ENCODE data around the gene ADGRB3.
"Not testable (repeated sequence)": the region's sequence is repeated elsewhere in the genome, so short reads cannot be mapped to it uniquely, and the experiment has no call there.

ADGRB3 gene

DNA sequence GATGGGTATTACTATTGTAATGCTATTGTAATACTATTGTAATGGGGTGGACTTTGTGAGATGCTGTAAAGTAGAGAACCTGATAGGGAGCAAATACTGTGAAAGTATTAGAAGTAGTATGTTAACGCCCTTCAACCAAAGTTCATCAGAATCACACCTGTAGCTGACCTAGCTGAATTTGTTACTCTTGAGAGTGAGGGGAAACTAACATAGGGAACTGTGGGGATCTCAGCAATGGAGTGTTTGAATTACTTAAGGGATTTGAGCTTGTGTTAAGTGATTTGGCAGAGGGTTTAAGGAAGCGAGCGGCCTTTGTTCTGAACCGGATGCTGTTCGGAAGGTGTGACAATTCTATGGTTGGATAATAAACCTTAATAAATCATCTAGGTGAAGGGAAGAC is 312.6 kb downstream of the ADGRB3 start:
- DNase-seq (ENCODE audit: low spot score): no peak

DNA sequence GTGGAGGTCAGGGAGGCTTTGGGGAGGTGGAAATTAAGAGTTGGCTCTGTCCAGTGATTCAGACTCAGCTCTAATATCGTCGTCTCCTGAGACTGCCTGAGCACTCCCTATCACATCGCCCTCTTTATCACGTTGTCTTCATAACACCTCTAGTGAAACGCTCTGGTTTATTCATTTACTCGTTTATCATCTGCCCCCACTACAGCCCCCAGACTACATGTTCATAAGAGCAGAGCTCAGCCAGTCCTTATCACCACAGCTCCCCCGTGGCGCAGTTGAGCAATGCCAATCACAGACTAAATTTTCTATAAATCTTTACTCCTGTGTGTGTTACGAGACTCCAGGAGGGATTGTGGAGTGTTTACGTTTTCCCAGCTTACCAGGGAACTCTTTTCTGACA is 316.2 kb downstream of the ADGRB3 start:
- no peak for DNase-seq (ENCODE audit: low spot score)

DNA sequence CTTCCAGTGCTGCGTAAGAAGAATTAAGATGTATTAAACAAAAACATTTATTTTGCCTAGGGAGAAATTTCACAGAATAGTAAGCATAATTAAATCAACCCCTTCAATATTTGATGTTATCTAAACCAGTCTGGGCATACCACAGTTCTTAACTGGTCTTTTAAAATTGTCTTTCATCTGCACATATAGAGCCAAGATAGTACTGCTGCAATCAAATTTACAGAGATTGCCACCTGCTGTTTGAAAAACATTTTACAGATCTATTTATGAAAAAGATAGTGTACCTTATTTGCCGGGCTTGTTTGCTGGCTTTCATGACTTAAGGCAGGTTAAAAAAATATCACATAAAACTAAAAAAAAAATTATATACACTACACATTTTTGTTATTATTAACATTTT is 323.2 kb downstream of the ADGRB3 start:
- no peak for DNase-seq (ENCODE audit: low spot score)

DNA sequence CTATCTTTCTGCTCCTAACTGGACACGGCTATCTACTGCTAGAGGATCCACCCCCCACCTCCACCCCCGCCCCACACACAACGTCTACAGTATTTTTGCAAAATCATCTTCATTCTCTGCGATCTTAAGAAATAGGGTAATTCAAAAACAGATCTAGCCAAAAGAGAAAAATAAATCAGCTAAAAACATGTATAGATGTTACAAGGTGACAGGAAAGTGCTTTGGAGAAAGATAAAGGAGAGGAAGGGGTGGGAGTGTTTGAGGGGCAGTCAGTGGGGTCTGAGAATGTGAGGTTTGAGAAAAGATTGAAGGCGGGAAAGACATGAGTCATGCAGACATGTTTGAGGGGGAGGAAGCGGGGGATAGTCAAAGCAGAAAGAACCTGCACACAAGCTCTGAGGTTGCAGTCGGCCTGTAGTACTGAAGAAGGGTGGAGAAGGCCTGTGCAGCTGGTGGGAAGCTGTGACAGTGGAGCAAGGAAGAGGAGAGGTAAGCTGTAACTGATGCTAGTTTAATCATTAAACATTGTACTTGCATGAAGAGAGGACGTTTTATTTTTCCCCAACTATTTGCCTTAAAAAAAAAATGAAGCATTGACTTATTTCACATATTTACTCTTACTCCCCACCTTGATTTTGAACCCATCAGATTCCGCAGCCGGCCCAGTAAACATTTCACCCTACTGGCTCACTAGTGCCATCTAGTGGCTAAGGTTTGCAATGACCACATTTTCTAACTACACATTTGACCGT is 332.6 kb downstream of the ADGRB3 start:
- DNase-seq (ENCODE audit: low spot score): peak; percentile 44

DNA sequence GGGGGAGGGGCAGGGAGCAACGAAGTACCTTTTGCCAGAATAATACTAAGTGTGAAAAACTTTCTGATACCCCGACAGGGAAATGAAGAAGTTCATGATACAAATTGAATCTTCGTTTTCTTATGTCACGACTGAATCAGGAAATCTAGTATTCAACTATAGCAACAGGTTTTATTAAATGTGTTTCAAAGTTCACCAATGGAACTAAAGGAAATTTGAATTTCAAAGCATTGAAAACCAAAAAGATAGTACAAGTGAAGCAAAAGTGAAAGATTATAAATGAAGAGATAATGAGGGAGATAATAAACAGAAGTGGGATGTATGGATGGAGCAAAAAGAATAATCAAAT is 333.2 kb downstream of the ADGRB3 start:
- no peak for DNase-seq (ENCODE audit: low spot score)

DNA sequence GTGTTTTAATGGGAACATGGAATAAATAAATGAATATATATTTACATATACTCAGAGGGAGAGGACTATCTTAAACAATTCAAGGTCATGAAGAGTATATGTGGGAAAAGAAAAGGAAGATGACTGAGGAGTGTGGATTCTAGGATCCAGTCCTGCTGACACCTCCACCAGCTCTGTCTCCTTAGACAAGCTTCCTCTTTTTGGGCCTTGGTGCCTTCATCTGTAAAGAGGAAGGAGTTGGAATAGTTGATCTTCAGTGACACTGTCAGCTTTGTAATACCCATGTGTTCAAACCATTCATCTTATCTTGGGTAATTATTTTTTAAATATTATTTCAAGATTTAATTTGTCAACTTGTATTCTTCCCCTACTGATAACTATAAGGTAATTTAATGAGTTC is 338.0 kb downstream of the ADGRB3 start:
- DNase-seq (ENCODE audit: low spot score): no peak

DNA sequence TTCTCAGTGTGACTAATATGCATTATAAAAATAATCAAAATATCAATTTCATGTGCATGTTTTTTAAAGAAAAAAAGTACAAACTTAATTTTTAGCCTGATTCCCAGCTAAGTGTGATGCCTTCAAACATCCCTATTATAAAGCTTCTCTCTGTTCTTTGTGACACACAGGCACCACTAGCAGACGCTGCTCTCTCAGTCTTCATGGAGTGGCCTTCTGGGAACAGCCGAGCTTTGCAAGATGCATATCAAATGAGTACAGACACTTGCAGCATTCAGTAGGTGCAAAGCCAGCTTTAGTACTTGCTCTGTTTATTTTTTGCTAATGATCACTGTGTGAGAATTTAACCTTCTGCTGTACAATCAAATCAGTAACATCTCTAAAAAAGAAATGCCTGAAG is 340.0 kb downstream of the ADGRB3 start:
- no peak for DNase-seq (ENCODE audit: low spot score)

DNA sequence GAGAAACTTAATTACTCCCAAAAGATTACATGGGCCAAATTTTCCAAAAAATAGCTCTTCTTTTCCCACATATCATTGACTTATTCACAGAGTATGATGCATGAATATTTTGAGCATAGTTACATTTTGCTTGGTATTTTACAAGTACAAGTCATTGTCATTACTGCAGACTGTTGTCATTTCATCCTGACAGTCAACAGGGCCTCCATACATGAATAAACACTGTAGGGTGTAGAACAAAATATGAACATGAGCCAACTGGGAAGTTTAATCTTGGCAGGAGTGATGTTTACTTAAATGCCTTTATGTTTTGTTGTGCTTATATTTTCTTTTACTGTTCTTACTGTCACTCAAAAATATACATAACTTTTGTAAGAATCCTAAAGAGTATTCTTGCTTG is 340.7 kb downstream of the ADGRB3 start:
- no peak for DNase-seq (ENCODE audit: low spot score)

DNA sequence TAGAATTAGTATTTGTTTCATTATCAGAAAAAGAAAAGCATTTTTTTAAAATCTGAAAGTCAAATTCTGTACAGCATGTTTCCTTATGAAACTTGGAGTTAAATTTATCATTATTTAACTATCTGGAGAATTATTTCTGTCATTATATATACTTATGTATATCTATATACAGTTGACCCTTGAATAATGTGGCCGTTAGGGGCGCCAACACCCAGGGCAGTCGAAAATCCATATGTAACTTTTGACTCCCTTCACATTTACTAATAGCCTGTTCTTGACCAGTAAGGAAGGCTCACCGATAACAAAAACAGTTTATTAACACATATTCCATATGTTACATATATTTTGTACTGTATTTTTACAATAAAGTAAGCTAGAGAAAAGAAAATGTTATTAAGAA is 341.2 kb downstream of the ADGRB3 start:
- no peak for DNase-seq (ENCODE audit: low spot score)

DNA sequence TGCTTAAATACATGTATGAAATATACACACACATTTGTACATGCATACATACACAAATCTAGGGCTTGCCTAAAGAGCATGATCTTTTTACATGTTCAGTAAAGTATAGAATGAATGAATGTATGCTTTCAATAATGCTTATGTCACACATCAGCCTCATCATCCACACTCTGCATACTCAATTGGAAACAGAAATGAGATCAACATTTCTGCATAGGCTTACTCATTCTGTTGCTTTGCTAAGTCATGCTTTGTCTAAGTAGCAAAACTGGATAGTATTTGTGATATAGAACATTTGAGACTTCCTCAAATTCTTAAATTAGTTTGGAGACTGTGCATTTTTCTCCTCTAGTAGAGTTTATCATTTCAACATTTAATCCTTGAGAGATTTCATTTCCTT is 343.3 kb downstream of the ADGRB3 start:
- DNase-seq (ENCODE audit: low spot score): no peak

DNA sequence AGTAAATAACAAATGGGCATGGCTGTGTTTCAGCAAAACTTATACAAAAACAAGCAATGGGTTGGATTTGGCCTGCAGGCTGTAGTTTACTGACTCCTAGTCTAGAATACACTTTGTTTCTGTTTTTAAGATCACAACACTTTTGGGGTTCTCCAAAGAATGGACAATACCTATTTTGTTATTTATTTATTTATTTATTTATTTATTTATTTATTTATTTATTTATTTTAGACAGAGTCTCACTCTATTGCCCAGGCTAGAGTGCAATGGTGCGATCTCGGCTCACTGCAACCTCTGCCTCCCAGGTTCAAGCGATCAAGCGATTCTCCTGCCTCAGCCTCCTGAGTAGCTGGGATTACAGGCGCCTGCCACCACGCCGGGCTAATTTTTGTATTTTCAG is 346.6 kb downstream of the ADGRB3 start:
- not testable (repeated sequence) for DNase-seq (ENCODE audit: low spot score)

DNA sequence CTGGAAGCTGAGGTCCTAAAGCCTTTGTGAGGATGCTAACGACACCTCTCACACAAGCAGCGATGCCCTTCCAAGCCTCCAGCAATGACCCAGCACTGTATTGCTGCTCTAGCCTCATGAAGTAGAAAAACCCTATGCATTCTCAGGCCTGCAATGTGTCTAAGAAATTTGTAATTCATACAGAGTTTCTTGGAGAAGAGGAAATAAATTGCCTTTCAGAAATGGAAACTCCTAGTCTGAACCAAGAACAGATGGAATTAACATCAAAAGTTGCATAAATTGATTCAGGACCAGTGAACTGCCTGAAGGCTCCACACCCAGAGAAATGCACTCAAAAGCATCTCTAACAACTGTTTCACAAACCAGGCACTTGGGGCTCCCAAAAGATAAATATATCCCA is 353.6 kb downstream of the ADGRB3 start:
- DNase-seq (ENCODE audit: low spot score): no peak

DNA sequence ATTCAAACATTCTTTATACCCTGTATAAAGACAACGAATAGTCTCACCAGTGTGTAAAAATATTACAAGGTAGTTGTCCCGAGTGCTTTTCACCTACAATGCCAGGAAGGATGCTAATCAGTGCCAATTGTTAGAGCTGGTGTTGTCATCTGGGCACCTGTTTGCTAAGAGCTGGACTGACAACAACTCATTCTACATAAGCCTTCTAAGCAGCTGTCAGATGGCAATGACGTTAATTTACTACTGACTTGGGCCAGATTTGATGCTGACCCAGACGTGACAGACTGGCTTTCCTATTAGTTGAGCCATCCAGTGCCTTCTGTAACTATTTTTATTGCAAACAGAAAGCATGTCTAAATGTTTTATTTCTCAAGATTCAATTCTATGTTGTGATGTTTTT is 355.2 kb downstream of the ADGRB3 start:
- no peak for DNase-seq (ENCODE audit: low spot score)

DNA sequence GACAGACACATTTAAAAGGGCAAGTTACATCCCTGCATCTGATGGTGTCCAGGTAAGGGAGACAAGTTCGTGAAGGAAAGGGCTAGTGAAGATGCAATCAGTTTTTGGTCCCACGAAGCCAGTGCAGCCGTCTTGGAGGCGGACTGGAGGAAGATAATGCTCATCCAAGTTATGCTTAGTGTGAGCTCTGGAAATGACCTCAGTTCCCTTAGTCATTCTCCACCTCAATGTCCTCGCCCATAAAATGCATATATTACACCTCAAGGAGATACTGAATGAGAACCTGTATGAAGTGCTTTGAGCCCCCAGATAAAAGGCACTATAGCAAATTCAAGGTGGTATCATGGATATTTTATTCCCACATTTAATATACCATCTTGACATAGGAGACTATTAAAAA is 358.8 kb downstream of the ADGRB3 start:
- no peak for DNase-seq (ENCODE audit: low spot score)

DNA sequence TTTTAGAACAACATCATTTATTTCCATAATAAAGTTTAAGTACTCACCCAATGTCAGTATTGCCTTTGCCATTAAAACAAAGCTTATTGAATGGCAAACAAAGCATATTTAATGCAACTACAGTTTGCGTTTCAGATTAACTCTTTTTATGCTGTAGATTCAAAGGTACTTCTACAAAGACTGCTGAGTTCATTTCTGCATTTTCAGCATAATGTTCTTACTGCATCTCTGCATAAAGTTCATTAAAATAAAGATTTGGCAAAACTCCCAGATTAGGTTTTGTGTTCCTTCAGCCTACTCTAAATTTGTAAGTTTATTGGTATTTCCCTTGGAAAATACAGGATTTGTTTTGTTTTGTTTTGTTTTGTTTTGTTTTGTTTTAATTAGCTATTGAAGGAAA is 359.4 kb downstream of the ADGRB3 start:
- no peak for DNase-seq (ENCODE audit: low spot score)

DNA sequence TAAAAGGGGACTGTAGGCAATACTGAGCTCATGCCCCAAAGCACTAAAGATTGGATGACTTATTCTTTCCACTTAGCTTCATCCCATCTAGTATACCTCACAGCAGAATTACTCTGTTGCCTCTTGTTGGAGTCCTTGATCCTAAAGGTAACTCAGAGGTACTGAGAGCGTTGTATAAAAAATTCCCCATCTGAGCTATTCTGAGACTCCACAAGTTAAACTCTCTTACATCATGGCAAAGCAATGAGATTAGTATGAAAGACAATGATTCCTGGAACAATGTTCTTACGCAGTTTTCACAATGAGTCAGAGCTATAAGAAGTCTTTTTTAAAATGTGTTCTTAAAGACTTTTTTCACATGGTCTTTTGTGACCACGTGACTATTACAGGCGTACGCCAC is 370.1 kb downstream of the ADGRB3 start:
- DNase-seq (ENCODE audit: low spot score): no peak

DNA sequence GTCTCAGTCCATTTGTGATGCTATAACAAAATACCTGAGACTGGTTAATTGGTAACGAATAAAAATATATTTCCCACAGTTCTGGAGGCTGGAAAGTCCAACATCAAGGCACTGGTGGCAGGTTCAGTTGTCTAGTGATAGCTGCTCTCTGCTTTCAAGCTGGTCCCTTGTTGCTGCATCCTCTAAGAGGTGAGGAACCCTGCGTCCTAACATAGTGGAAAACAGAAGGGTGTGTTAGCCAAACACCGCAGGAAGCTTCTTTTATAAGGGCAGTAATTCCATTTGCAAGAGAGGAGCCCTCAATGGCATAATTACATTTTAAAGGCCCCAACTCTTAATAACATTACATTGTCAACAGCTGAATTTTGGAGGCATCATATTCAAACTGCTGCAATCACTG is 372.7 kb downstream of the ADGRB3 start:
- no peak for DNase-seq (ENCODE audit: low spot score)

DNA sequence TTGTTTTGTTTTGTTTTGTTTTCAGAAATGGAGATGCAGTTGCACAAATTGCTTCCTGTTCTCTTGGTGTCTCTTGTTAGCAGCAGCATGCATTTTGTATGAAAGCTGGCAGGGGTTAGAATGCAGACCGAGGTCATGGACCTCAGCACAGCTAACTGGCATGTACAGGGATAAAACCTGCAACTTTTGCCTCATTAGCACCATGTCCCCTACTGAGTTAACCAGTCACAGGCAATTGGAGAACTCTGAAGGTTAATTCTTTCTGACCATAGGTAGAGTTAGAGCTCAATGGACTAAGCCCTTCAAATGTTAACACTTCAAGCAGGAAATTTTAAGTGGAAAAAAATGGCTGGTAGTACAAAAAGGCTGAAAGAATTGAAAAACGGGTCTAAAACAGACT is 377.1 kb downstream of the ADGRB3 start:
- DNase-seq (ENCODE audit: low spot score): no peak

DNA sequence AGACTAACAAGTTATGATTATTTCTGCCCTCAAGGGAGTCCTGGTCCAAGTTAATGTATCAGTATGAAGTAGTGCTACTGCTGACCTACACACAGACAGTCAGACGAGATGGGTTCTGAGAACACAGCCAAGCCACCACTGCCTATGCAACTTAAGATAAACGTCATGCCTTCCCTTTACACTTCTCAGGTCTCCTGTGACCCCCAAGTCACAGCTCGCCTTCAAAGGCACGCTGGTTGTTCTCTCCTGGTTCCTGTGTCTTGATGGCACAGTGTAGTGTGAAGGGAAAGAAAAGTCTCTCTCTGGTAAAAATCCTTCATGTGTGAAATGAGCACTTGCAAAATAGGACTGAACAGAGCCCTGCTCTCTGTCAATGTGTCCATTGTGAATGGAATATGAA is 377.8 kb downstream of the ADGRB3 start:
- no peak for DNase-seq (ENCODE audit: low spot score)

DNA sequence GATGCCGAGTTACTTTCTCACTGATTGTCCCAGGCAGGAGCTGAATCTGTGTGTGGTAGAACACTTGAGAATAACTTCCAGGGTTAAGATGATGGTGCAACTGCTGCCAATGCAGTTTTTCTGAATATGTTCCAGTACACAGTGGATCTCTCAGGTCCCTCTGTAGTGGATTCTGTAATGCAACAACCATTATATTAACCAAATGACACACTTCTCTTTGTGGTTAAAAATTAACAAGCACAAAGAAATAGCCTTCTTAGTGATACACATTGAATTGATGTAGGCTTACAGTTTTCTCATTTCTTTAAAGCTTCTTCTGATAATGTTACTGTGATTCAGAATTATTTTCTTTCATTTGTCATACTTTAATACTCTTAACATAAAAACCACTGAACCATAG is 383.8 kb downstream of the ADGRB3 start:
- no peak for DNase-seq (ENCODE audit: low spot score)

DNA sequence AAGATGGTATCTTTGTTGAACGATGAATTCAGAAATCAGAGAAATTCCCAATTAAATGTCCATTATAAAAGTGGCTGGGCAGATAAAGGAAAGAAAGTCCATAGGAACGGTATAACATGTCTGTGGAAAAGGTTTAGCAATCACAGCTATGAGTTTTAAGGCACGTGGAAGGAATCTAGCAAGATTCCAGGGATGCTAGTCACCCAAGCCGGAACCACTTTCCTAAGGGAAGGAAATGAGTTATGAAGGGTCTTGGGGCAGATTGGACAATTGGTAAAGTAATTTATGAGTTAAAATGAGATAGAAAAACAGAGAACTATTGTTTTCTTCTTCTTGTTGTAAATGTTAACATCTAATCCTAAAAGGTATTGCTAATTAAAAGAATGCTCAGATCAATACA is 384.8 kb downstream of the ADGRB3 start:
- no peak for DNase-seq (ENCODE audit: low spot score)

DNA sequence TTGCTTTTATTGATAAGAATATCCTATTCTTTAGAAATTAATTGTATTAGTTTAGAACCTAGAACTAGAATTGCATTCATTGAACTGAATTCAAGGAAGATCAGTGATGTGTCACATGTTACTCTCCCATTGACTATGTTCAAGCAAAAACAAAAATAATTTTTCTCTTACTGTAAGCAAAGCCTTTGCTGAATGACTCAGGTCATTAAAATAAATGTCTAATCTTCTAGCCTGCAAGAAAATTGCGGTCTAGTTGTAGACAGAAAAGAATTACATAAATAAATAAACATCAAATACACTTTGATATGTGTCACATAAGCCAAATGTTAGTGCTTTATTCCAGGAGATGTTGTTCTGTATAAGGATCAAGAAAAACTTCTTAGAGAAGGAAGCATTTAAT is 387.9 kb downstream of the ADGRB3 start:
- DNase-seq (ENCODE audit: low spot score): no peak

DNA sequence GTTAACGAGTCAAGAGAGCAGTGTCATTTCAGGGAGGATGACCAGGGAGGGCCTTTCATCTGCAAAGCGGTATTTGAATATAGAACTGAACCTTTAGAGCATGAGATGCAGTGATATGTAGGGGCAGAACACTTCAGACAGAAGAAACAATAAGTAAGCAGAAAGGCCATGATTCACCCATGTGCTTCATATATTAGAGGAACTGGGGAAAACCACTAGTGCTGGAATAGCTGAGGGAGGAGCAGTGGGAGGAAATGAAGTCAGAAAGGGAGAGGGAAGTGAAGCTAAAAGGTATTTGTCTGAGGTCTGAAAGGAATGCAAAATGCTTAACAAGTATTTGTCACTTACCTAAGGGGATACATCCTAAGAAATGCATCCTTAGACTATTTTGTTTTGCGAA is 391.2 kb downstream of the ADGRB3 start:
- DNase-seq (ENCODE audit: low spot score): no peak

DNA sequence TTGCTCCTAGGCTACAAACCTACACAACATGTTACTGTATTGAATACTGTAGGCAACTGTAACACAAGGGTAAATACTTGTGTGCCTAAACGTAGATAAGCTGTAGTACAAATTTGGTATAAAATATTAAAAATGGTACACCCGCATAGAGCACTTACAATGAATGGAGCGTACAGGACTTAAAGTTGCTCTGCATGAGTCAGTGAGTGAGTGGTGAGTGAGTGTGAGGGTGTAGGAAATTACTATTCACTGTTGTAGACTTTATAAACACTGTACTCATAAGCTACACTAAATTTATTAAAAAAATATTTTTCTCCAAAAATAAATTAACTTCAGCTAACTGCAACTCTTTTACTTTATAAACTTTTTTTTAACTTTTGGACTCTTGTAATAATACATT is 391.6 kb downstream of the ADGRB3 start:
- DNase-seq (ENCODE audit: low spot score): no peak

DNA sequence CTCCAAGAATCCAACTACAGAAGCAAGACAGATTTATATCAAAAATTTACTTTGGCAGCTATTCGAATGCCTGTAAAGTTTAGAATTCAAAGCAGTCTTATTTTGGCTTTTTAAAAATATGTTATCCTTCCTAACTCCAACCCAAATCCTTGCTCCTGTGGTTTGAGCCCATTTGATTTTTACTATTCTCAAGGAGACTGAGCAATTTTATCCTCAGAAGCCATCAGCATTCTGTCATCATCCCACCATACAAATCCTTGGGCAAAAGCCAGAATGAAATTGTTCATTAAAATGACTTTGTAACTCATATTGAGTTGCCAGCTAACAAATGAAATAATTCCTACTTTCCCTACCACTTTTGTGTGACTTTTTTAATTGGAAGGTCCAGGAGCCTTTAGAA is 392.8 kb downstream of the ADGRB3 start:
- no peak for DNase-seq (ENCODE audit: low spot score)

Measured in germinal center (tissue), 1 donor.